ENCODE results near the gene OSBPL5.

OSBPL5 gene

DNA sequence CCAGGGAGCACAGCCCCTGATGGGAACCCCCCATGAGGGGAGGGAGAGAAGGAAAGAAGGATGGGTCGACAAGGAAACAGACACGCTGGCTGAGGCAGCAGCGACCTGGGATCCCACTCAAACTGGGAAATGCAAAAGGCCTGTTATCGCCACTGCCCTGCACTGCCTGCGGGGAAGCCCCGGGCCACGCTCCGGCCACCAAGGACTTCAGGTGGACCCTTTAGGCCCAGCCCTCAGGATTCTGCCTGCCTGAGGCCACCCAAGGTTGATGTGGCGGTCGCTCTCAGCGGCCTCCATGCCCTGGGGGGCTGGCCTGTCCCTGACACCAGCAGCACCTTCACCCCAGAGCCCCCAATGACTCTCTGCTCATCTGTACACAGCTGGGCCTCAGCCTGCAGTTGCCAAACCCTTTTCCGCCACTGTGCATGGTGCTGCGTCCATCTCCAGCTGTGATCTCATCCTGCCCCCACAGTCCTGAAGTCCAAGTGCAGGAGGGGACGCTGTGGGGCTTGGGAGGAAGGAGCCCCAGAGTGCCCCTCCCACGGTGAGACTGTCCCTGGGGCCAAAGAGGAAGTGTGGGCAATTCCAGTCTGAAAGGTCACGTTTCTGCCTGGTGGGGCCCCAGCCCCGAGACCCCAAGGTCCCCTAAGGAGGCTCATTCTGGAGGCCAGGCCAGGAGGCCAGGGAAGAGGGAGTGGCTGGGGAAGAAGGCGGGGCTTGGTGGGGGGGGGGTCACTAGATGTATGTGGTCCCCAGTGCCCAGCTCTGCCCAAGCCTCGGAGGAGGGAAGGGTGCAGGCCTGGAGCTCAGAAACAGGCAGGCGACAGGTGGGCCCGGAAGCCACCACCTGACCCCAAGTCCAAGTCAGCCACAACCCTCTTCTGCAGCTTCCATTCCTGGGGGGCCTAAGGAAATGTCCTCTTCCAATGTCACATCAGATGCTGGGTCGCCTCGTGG is 31.6 kb downstream of the OSBPL5 start:
- no peak for DNase-seq

DNA sequence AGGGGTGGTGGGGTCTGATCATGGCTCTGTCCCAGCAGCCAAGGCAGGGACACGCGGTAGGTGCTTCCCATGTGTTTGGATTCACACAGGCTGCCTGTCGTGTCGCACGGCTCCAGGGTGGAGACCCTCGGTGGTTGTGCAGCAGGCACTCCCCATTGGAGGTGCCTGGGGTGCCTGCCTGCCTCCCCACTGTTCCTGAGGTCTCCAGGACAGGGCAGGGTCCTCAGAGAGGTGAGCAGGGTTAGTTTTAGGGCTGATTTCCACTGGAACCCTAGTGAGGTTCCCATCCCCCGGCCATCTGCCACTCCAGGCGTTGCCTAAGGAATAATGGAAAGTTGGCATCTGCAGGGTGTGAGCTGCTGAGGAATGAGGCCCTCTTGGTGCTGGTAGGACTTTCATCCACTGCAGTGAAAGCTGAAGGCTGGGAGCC is 32.3 kb downstream of the OSBPL5 start:
- DNase-seq = no peak

DNA sequence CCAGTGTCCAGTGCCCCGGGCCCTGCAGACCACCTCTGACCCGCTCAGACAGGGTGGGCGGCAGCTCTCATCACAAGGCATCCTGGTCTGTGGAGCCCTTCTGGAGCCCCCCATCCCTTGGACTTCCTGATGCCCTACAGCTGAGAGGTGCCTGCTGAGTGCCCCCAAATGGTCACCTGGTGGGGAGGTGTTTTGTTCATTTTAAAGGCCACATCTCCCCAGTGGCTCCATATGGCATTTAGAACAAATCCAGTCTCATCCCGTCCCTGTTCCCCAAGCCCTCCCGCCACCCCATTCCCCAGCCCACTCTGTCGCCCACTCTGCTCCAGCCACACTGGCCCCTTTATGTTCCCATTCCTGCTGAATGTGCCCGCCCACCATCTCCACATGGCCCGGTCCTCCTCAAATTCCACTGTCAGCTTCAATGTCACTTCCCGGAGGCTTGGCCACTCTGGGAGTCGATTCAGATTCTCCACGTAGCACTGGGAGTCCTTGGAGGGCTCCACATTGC is 32.8 kb downstream of the OSBPL5 start:
- no peak for DNase-seq

DNA sequence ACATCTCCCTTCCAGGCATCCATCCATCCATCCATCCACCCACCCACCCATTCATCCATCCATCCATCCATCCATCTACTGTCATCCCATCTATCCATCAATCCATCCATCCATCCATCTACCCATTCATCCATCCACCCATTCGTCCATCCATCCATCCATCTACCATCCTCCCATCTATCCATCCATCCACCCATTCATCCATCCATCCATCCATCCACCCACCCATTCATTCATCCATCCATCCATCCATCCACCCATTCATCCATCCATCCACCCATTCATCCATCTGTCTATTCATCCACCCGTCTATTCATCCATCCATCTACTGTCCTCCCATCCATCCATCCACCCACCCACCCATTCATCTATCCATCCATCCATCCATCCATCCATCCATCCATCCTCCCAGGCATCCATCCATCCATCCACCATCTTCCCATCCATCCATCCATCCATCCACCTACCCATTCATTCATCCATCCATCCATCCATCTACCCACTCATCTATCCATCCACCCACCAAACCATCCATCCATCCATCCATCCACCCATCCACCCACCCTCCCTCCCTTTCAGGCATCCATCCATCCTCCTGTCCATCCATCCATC is 33.7 kb downstream of the OSBPL5 start:
- DNase-seq = no peak

DNA sequence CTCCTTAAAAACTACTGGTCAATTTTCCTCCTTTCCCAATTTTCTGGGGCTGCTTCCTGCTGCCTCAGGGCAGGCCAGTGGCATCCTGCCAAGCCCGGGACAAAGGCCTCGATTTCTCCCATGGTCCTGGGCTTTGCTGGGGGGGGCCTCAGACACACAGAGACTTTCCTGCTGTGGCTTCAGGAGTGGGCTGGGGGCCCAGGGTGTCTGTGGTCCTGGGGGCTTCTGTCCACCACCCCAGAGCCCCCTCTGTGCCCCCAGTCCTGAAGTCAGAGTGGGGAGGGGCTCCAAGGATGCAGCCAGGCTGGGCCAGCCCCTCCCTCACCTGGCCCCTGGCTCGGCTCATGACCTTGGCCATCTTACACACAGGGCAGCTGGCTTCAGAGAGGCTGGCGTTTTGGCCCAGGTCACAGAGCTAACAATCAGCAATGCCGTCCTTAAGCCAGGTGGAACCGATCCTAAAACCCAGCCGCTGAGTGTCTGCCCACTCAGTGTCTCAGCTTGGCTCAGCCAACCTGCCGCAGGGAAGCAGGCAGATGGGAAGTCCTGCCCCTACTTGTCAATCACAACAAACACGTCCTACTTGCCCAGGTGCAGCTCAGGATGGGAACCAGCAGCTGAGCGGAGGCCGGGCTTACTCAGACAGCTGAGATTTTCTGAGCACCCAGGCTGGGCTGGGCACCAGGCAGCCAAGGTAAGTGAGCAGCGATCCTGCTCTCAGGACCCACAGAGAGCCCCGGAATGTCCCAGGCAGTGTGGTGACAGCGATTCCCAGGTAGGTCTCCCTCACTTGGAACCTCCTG is 34.6 kb downstream of the OSBPL5 start:
- DNase-seq = no peak

DNA sequence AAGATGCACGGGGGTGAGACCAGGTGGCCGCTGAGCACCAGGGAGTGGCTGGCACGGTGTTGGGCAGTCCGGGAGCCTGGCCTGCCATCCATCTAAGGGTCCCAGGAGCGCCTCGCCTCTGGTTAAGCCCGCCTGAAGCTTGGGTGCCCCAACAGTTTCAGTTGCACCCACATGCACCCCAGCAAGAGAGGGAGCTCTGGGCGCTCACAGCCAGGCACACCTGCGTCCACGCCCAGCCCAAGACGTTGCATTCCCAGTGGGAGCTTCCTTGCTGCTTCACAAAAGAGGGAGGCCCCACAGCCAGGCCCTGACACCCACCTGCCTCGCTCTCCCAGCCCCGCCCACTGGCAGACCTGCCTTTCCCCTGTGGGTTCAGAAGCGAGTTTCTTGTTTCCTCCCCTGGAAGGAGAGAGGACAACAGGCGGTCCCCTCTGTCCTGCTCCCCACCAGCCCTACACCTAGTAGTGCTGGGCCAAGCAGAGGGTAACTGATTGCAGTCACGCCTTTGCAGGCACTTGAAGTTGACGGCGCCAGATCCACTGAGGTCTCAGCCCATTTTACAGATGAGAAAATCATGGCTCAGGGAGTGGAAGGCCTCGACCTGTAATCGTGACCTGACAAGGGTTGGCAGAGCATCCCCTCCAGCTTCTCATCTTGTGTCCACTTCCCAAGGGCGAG is 35.4 kb downstream of the OSBPL5 start:
- no peak for DNase-seq

DNA sequence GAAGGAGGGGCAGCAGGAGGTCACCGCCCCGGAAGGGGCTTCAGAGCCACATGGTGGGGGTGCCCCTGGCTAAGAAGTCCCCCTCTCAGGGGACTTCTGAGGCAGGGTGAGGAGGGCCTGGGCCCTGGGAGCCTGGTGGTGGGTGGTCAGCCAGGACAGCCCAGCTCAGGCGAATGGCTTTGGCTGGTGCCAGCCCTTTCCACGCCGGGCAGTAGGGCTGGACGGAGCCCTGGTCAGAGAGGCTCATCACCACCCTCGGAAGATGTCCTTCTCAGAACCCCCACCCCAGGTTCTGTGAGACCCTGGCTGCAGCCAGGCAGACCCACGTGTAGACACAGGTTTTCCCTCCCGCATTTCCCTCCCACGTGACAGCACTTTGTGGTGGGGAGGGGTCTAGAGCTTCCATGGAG is 35.9 kb downstream of the OSBPL5 start:
- no peak for DNase-seq

DNA sequence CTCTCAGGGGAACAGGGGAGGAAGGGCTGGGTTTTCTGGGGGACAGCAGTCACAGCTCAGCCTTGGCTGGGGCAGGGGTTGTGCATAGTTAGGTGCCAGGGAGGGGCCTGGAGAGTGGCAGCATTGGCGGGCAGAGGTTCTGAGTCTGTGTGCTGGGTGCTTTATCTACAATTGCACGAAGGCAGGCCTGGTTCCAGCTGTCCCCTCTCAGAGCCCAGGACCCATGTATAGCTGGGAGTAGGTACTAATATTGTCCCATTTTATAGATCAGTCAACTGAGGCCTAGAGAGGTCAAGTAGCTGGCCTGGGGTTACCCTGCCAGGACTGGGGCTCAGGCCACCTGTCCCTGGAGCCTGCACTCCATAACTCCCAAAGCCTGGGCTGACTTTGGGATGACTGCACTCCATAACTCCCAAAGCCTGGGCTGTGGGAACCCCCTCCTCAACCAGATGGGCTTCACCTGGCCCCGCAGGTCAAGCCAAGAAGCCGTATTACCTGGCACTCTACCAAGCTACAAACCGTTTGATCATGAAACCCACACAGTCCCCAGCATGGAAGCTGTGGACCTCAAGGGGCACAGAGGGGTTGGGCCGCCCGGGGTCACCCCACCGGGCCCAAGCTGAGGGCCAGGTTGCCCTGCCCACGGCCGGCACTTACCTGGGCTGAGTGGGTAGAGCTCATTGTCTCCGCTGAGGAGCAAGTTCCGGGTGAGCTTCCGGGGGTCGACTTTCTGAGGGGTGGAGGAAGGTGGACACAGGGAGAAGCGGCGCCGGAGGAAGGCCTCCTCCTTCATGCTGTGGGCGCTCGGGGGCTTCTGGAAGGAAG is 36.5 kb downstream of the OSBPL5 start:
- no peak for DNase-seq

DNA sequence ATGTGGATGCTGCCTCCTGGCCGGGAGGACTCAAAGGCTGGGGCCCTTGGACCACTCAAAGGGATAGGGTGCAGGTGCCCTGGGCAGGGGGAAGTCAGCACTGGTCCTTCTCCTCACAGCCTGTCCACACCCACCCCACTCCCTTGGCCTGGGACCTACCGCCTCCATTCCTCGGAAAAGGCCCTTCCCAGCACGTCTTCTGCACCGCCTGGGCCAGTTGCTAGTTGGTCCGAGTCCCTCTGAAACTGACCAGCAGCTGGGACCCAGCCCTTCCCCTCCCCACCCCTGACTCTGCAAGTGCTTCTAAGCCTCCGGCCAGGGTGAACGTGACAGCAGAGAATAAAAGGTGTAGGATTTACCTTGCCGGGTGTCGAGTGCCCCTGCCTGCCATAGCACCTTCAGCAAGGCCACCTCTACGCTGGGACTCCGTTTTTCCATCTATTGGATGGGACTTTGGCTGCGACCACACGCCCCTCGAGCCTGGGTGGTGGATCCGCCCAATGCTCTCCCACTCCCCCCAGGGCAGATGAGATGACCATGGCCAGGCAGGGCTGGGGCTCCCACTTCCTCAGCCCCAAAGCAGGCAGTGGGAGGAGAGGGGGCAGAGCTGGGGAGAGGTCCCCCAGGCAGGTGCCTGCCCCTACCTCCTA is 37.3 kb downstream of the OSBPL5 start:
- DNase-seq = no peak

DNA sequence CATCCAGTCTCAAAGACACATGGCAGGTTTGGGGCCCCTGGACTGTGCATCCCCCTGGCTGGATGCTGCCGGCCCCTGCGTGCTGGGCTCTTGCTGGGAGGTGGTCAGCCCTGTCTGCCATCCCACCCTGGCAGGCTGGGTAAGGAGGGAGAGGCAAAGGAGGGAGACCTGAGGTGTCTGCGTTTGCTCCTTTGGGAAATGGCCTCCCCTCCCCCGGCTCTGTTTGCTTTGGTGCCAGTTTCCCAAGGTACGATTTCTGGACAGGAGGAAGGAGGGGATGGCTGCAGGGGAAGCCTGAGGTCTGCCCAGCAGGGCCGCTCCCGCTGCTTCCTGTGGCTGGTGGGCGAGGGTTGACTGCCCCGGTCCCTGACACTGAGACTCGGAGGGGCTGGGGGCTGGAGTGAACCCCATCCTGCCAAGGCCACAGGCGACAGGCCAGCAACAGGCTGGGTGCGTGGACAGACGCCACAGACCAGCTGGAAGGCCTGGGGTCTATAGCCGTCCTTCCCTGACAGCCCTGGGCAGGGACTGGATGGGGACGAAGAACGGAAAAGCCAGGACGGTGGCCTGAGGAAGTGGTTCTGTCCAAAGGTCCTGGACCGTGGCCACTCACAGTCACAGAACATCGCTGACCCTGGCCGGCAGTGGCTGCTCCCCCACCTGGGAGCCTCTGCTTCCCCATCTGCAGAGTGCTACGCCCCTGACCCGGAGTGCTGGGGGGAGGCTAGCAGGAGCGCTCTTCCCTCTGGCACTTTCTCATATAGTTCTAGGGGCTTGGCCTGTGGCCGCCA is 38.0 kb downstream of the OSBPL5 start:
- DNase-seq = no peak

DNA sequence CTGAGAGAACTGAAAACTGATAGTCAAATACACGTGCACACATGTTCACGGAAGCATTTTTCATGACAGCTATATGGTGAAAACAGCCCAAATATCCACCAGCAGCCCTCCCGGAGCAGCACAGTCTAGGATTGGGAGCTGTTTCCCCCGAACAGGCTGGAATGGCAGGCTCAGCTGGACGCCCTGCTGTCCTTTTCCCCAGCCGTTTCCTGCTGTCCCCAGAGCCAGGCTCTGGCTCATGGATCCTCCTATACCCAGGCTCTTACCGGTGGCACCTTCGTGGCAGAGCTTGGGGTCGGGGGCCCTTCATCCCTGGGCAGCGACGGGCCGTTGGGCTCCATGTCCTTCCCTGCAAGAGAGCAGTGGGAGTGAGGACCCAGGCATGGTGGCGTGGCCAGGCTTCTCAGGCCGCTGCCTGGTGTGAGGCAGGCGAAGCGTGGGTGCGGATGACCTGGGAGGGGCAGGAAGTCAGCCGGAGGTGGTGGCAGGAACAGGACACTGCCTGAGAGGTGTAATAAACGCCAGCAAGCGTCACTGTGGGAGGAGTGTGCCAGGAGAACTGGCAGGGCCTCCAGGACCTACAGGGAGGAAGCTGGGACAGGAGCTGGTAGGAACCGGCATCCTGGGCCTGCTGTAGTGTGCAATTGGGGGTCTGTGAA is 38.8 kb downstream of the OSBPL5 start:
- no peak for DNase-seq

DNA sequence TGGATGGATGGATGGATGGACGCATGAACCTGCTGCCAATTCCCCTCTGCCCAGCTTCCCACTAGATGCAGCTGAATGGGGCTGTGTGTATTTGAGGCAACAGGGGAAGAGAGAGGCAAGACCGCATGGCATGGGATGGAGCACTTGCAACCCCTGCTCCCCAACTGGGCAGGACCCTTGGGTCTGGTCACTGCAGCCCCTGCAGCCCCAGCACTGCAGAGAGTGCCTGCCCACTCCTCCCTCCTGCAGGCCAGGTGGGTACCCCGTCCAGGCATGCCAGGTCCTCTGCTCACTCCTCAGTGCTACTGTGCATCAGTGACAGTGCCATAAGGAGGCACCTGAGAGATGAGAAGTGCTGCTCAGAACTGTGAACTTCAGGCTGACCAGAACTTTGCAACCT is 40.3 kb downstream of the OSBPL5 start:
- no peak for DNase-seq

DNA sequence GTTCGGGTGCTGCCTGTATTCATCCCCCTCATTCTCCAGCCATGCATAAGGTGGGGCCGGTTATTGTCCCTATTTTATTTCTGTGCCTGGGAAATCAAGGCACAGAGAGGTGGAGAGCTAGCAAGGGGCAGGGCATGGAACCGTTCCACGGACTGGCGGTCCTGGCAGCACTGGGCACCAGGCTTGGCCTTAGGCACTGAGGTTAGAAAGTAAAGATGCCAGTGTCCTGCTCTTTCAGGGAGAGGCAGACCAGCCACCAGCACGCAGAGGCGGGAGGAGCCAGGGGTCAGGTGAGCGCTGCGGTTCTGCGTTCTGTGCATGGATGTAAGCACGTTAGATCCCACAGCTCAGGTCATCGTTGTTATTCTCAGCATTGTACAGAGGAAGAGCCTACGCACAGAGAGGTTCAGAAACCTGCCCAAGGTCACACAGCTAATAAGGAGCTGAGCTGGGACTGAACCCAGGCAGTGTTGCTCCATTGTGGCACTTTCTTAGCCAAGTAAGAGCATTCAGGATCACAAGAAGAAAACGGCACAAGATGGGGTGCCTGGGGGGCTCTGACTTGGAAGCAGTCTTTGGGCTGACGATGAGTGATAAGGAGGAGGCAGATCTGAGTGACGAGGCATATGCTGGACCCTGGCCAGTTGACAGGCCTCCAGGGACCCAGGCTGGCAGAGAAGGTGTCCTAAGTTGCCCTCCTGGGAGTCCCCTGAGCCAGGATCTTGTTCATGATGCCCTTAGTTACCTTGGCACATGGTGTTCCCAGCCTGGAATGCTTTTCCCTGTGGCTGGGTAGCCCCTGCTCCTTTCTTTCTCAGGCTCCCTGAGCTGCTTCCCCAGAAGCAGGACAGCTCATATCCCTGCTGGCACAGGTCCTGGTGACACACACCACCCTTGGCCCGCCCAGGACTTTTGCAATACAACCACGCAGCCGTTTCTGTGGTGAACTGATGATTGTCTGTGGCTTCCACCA is 41.1 kb downstream of the OSBPL5 start:
- peak; percentile 7 for DNase-seq

DNA sequence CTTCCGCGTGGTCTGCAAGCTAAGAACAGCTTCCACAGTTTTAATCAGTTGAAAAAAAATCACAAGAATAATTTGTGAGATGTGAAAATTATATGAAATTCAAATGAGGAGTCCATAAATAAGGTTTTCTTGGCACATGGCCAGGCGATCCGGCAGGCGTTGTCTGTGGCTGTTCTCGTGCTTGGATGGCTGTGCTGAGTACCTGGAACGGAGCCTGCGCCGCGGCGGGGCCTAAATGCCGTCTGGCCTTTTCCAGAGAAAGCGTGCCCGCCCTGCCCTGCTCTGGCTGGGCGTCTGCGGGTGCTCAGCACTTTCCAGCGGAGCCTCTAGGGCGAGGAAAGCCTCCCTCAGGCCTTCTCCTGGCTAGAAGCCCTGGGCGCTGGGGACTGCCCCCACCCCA is 41.8 kb downstream of the OSBPL5 start:
- DNase-seq = no peak

DNA sequence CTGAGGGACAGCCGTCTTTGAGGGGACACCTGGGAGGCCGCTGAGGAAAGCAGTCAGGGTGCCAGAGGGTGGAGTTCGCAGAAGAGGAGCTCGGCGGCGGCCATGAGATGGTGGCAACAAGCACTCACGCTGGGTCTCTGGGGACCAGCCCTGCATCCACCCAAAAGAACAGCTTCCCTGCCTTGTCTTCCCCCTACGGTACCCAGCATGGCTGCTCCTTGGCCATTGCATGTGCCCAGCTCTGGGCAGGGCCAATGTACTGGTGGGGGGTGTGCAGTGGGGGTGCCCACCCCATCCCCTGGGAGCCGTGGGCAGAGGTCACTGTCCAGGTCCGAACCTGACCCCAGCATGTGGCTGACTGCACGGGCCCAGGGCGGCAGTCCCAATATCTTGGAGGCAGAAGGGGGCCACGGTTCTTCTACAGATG is 42.3 kb downstream of the OSBPL5 start:
- peak; percentile 15 for DNase-seq

DNA sequence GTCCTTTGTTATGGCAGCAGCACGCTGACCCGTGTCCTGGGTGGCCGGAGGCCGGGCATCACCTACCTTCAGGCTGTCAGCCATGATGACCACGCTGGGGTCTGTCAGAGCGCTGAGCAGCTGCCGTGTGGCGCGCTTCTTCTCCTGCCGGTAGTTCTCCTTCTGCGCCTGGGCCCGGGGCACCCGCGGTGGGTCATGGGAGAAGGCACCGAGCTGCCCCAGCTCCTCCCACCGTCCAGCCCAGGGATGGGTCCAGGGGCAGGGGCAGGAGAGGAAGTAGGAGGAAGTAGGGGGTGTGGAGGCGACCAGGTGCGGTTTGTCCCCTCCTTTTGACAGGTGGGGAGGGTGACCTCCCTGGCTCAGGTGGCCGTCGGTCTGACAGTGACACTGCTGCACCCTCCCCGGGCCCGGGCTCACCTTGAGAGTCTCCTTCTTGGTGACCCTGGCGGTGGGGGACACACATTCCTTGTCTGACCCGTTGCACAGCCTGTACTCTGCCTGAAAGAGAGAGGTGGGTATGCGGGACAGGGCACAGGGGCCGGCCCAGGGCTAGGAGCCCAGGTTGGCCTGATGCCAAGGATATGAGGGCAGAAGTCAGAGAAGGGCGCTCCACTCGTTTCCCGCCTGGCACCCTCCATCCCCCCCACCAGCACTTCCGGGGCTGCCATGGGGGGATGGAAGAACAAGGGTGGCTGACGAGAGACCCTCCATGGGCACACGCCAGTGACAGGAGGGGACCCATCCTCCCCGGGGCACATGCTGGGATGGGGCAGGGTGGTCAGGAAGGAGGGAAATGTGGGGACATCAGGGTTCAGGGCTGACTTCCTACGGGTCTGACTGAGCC is 43.0 kb downstream of the OSBPL5 start:
- peak; percentile 11 for DNase-seq

DNA sequence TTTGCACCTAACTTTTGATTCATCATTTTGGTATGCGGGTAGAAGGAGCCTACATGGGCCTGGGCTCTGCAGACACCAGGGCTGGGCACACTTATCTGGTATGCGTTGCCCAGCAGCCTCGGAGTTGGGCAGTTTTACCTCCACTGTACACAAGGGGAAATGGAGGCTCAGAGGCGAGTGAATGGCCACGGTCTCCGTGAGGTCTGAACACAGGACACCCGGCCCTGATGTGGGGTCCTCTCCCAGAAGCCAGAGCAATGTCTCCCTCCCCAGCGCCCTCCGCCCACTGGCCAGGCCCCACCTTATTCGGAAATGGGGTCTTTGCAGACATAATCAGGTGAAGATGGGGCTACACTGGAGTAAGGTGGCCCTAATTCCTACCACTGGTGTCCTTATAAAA is 43.7 kb downstream of the OSBPL5 start:
- peak; percentile 6 for DNase-seq

Data from activated T-cell treated with anti-CD3 and anti-CD28 coated beads, Interleukin-2, amount 50 U/mL, for 1 hour (primary cell).